GM19438 (cell line): Measurements from ENCODE around the gene CHML.

Experiments
- ATAC-seq: cut with Tn5 transposase; IDR thresholded peaks from one replicate; pipeline ENCODE4 v1.9.1; 2021; ENCODE audit warnings: low read depth; ENCODE audit not compliant: unreplicated experiment

The CHML gene

DNA sequence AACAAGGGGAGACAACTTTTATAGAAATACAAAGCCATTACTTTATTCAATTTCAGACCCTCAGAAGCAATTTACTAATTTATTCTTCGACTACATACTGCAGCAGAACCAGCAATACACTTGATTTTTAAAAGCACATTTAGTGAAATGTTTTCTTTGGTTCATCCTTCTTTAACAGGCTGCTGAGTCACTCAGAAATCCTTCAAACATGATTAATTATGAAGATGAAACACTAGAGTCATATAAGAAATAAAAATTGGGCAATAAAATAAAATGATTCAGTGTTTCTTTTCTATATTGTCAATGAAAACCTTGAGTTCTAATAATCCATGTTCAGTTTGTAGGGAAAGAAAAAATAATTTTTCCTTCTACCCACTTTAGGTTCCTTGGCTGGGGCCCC, 47.0 kb downstream of the CHML start:
- no peak for ATAC-seq

DNA sequence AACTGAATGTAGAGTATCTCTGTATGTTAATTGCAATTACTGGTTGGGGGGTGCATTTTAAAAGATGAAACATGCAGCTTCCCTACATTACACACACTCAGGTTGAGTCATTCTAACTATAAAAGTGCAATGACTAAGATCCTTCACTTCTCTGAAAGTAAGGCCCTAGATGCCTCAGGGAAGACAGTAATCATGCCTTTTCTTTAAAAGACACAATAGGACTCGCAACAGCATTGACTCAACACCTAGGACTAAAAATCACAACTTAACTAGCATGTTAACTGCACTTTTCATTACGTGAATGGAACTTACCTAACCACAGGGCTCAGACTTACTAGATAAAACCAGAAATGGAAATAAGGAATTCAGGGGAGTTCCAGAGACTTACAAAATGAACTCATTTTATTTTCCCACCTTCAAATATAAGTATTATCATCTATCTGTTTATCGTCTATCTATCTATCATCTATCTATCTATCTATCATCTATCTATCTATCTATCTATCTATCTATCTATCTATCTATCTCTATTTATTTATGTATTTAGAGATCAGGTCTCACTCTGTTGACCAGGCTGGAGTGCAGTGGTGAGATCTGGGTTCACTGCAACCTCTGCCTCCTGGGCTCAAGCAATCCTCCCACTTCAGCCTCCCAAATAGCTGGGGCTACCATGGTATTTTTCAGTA, 47.8 kb downstream of the CHML start:
- ATAC-seq = no peak

DNA sequence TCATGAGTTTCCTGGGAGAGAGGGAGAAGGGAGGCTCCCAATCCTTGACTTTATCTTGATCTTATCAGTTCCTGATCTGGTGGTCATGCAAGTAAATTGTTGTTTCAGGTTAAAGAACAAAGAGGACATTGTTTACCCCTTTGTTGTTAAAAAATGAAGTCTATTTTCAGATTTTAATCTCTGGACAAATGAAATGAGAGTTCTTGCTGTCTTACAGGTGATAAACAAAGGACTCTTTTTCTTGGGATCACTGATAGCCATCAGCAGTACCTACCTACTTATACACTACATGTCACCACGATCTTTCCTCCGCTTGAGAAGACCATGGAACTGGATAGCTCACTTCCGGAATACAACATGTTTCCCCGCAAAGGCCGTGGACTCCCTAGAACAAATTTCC, 48.4 kb downstream of the CHML start:
- no peak for ATAC-seq

DNA sequence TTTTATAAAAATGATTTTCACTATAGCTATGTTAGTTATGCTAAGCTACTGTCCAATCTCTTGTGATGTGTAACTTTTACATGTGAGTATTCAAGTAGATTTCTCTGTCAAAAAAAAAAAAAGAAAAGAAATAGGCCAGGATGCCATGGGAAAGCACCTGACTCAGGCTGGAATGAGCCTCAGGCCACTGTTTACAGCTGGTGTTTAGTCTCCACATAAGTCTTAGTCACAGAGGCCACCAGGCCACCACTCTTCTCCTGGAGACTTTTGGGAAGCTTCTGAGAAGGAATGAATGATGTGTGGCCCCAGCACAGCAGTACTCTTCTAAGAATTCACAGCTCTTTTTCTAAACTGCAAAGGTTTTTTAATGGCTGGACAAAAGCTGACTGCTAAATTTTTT, 48.9 kb downstream of the CHML start:
- no peak for ATAC-seq

DNA sequence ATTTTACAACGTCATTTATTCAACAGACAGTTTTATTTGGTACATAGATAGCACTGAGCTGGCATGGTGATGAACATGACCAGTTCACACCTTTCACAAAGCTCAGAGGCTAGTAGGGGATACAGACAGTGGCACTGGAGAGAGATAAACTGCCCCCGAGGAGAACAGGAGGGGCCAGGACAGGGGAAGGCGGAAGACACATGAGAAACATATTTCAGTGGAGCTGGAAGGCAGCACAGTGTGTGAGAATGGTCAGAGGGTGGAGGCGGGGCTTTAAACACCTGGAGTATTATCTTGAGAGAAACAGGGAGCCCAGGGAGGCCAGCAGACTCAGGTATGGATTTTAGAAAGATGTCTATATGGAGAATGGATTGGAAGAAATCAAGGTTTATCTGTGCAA, 49.5 kb downstream of the CHML start:
- ATAC-seq = no peak
